GM18861 (cell line): Measurements from ENCODE around the gene PIAS4.

ENCODE experiments used
- ATAC-seq: cut with Tn5 transposase; IDR thresholded peaks from one replicate; pipeline ENCODE4 v1.9.1; 2021; ENCODE audit not compliant: unreplicated experiment

PIAS4 gene

DNA sequence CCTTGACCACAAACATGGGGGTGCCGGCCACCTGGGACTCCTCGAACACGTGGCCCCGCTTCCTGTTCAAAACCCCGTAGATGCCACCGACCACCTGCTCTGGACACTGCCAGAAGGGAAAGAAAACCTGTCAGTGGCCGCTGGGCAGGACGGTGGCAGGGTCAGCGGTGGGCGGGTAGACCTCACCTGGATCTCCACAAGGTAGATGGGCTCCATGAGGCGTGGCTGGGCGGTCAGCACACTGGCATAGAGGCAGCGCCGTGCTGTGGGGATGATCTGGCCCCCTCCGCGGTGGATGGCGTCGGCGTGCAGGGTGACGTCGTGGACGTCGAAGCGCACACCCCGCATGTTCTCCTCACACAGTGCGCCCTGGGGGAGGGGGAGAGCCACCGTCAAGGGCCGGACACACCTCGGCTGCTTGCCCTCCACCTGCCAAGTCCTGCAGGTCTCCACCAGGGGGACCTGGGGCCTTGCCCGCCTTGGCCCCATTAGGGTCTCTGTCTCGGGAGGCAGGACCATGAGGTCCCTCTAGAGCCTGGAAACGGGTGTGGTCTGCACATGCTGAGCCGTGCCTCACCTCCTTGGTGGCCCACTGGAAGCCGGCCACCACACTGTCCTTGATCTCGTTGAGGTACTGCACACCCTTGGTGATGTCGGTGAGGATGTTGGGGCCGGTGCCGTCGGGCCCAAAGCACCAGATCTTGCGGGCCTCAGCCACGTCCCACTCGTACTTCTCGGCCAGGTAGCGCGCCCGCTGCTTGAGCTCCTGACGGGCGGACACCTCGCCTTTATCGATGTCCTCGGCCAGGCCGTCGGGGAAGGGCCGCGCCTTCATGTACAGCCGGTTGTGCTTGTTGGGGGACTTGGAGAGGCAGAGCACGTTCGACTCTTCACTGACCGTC lies 30.0 kb upstream of the PIAS4 start:
- no peak for ATAC-seq

- ATAC-seq: no peak
Measured at GRCh38 chr19:3978145-3978544, 29.4 kb upstream of the PIAS4 start.

DNA sequence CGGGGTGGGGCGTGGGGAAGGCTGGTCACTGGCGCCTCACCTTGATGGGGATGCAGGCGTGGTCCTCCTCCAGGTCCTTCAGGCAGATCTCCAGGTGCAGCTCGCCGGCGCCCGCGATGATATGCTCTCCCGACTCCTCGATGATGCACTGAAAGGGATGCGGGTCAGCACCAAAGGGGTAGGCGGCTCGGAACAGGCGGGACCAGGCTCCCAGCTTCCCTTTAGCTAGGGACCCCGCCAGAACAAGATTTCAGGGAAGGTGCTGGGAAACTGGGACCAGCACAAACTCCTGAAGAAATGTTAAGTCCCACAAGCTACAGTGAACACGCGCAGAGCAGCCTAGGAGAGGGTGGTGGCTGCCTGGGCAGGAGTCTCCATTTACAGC lies 28.3 kb upstream of the PIAS4 start:
- no peak for ATAC-seq

GRCh38 chr19:3979674-3980352 lies 27.7 kb upstream of the PIAS4 start:
- no peak for ATAC-seq

GRCh38 chr19:3980353-3981251 lies 26.9 kb upstream of the PIAS4 start:
- no peak for ATAC-seq

DNA sequence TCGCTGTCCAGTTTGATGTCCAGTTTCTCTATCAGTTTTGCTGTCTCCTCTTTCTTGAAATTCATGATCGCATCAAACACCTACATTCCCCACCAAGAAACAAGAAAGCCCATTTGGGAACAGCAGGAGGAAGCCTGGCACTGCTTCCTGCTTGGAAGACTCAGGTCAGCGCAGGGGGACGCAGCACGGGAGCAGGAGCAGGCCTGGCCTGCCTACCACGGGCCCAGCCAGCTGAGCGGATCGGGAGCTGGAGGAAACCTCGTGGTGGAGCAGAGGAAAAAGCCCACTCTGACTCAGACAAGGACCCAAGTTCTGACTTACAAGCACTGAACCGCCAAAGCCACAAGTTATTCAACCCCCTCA lies 26.2 kb upstream of the PIAS4 start:
- ATAC-seq: no peak

GRCh38 chr19:3981736-3982681 lies 25.5 kb upstream of the PIAS4 start:
- no peak for ATAC-seq

DNA sequence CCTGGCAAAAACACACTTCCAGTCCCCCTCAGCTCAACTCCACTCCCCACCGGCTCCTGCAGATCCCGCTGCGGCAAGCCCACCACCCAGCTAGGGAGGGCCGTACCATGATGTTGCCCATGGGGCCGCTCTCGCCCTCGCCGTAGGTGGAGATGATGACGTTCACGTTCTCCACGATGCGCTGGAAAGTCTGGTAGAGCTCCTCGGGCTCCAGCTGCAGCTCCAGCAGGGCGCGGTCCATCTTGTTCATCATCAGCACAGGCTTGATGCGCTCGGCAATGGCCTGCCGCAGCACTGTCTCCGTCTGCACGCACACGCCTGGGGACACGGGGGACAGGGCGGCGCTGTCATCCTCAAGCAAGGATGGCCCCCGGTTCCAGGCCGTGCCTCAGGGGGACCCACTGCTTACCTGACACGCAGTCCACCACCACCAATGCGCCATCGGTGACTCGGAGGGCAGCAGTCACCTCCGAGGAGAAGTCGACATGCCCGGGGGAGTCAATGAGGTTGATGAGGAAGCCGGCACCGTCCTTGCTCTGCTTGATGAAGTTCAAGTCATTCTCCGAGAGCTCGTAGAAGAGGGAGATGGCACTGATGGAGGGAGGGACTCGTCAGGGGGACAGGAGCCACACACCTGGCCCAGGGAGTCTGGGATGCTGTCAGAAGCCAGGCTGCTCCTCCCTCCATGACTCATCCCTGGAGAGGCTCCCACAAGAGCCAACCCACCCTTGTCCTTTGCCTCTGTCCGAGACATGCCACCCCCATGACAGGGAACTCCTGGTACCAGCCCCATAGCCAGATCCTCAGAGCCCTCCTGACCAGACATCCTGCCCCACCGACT lies 24.6 kb upstream of the PIAS4 start:
- no peak for ATAC-seq

DNA sequence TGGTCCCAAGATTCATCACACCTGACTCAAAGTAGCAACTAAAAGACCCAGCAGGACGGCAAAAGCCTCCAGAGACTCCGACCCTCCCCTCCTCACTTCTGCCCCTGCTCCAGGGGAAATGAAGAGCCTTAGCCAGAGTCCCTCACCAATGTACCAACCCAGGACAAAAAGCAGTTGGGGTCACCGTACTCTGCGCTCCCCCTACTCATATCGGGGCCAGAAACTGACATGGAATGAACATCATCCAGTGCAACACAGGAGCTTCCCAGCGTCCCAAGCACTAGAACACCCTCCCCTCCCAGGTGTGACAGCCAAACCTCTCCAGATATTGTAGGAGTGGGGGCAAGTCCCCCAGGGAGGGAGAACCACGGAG lies 24.0 kb upstream of the PIAS4 start:
- no peak for ATAC-seq

DNA sequence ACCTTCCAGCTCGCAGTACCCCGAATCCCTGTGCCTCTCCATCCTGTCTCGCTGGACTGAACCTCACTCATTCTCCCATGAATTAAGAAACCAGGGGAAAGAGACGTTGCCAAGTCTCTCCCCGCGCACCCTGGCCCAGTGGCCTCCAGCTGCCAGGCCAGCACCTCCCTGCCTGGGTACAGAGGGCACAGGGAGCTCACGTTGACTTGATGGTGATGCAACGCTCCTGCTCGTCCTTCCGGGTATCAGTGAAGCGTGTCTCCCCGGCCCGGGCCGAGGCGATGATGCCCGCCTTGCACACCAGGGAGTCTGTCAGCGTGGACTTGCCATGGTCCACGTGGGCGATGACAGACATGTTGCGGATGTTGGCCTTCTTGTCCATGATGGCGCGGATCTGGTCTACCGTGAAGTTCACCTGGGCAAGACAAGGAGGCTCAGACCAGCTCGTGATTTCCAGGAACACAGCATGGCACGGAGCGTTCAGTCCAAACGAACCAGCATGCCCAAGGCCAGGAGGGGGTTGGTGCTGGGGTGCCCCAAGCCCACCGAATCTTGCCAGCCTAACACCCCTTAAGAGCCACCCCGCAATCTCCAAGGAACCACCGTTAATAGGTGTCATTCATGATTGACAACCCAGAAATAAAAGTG lies 23.5 kb upstream of the PIAS4 start:
- ATAC-seq: no peak

GRCh38 chr19:3984584-3984907 lies 23.0 kb upstream of the PIAS4 start:
- no peak for ATAC-seq

DNA sequence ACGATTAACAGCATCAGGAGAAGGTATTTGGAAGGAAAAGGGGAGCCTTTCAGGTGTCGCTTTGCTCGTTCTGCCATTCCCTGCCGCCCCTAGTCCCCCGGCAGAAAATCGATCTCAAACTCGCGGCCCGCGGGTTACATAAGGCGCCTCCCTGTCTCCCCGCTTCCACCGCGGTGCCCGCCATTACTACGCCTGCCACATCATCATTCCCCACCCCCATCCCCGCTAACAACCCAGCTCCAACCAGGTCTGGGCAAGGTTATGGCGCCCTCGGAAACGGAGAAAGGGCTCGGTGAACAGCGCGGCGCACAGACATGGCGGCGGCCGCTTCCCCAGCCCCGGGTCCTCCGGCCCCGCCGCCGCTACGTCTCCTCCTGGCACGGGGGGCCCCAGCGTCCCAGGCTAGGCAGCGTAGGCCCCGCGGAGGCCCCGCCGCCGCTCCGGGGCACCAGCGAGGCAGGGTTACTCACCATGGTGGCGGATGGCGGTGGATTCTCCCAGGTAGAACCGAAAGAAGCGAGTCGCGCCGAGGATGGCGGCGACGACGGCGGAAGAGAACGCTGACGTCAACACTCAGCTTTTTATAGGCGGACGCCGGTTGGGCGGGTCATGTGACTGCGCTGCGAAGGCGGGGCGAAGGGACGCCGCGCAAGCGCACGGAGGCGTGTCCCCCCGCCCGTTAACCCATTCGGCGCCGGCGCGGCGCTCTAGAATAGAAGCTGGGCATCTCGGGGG lies 22.5 kb upstream of the PIAS4 start, which contains the start of gene EEF2:
Gene EEF2, minus strand, starts transcription at position 556 of the 735 bp plus-strand sequence. Its CDS starts 83 bp downstream, at position 473.
- ATAC-seq: no peak

- ATAC-seq: peak; percentile 5
Measured at GRCh38 chr19:3985643-3986259, 21.8 kb upstream of the PIAS4 start.

- peak; percentile 24 for ATAC-seq
Measured at GRCh38 chr19:3986260-3987041, 21.1 kb upstream of the PIAS4 start.

DNA sequence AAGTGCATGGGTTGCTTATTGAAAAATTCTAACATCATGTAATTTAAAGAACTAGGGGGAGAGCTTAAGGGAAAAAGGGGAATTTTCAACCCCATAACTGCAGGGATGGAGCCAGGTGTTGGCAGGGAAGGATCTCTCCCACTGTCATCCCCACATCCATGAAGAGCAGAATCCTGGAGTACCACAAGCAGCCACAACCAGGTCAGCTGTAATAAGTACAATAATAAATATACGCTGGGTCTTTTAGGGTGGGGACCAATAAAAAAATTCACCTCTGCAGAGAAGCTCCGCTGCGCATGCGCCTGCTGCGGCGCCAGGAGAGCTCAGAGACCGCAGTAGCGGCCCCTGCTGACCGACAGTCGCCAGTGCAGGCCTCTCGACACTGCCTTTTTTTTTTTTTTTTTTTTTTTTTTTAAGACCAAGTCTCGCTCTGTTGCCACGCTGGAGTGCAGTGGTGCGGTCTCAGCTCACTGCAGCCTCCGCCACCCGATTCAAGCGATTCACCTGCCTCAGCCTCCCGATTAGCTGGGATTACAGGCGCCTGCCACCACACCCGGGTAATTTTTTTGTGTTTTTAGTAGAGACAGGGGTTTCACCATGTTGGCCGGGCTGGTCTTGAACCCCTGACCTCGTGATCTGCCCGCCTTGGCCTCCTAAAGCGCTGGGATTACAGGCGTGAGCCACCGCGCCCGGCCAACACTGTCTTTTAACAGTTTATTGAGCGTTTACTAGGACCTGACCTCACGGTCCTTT lies 19.7 kb upstream of the PIAS4 start:
- ATAC-seq: peak; percentile 43

DNA sequence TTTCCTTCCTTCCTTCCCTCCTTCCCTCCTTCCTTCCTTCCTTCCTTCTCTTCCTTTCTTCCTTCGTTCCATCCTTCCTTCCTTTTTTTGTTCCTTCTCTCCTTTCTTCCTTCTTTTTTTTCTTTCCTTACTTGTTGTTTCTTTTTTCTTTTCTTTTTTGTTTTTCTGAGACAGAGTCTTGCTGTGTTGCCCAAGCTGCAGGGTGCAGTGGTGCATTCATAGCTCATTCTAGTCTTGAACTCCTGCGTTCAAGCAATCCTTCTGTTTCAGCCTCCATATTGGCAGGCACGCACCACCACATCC lies 16.8 kb upstream of the PIAS4 start:
- ATAC-seq: no peak

DNA sequence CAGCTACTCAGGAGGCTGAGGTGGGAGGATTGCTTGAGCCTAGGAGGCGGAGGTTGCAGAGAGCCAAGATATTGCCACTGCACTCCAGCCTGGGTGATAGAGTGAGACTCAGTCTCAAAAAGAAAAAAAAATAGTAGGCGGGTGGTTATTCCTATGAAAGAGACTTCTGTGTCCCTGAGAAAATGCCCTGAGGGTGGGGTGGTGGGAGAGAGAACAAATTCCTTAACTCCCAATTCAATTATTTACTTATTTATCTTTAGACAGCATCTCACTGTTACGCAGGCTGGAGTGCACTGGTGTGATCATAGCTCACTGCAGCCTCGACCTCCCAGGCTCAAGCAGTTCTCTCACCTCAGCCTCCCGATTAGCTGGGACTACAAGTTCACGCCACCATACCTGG lies 11.9 kb upstream of the PIAS4 start:
- no peak for ATAC-seq
